WTC11 (cell line): ENCODE measurements around the gene BORCS8.

Experiments
- ATF2 ChIP-seq: sonication (generic); formaldehyde crosslinking; IDR thresholded peaks from 2 replicates; pipeline ENCODE4 v1.8.1; 2022; ENCODE audit warnings: low read depth, missing genetic modification reagents, borderline replicate concordance
- CTCF ChIP-seq: fragments of 200-600 bp; IDR thresholded peaks from 2 replicates; pipeline ENCODE4 v1.8.0; 2022; ENCODE audit warnings: antibody characterized with exemption
- HMGA2 ChIP-seq: fragments of 250-450 bp; sonication (Bioruptor Pico); IDR thresholded peaks from 2 replicates; pipeline ENCODE4 v1.4.0; 2021; ENCODE audit warnings: mild to moderate bottlenecking, moderate library complexity
- NR2C2 ChIP-seq: sonication (generic); formaldehyde crosslinking; IDR thresholded peaks from 2 replicates; pipeline ENCODE4 v1.8.0; 2022; ENCODE audit warnings: mild to moderate bottlenecking, missing genetic modification reagents
- SMAD3 ChIP-seq: sonication (generic); formaldehyde crosslinking; IDR thresholded peaks from 2 replicates; pipeline ENCODE4 v1.8.0; 2022; ENCODE audit warnings: missing genetic modification reagents, mild to moderate bottlenecking, borderline replicate concordance
- TCF7 ChIP-seq: sonication (generic); formaldehyde crosslinking; IDR thresholded peaks from 2 replicates; pipeline ENCODE4 v1.8.0; 2022; ENCODE audit warnings: mild to moderate bottlenecking, low read depth, missing genetic modification reagents, moderate library complexity
- TEAD1 ChIP-seq: sonication (generic); formaldehyde crosslinking; IDR thresholded peaks from 2 replicates; pipeline ENCODE4 v1.8.0; 2022; ENCODE audit warnings: mild to moderate bottlenecking, missing genetic modification reagents
- USF2 ChIP-seq: sonication (generic); formaldehyde crosslinking; IDR thresholded peaks from 2 replicates; pipeline ENCODE4 v1.8.1; 2023; ENCODE audit warnings: mild to moderate bottlenecking, missing genetic modification reagents, moderate library complexity
- ZNF671 ChIP-seq: fragments of 250-450 bp; sonication (Bioruptor Pico); IDR thresholded peaks from 2 replicates; pipeline ENCODE4 v1.8.0; 2021; ENCODE audit warnings: mild to moderate bottlenecking
- TF ChIP-seq, protein P1 (sequence below): sonication (generic); formaldehyde crosslinking; IDR thresholded peaks from 2 replicates; pipeline ENCODE4 v1.8.0; 2022; ENCODE audit warnings: mild to moderate bottlenecking, missing genetic modification reagents

GRCh38 chr19:19226663-19227062 is 34.7 kb upstream of the BORCS8 start:
- no peak for TF ChIP-seq NR2C2 (CRISPR knock-in tag)
- TF ChIP-seq, protein P1, sequence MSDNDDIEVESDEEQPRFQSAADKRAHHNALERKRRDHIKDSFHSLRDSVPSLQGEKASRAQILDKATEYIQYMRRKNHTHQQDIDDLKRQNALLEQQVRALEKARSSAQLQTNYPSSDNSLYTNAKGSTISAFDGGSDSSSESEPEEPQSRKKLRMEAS (CRISPR knock-in tag) = no peak
- TF ChIP-seq HMGA2 (CRISPR knock-in tag) = no peak
- no peak for TF ChIP-seq CTCF
- TF ChIP-seq TCF7 (CRISPR knock-in tag) = no peak
- no peak for TF ChIP-seq USF2 (CRISPR knock-in tag)
- no peak for TF ChIP-seq ZNF671 (CRISPR knock-in tag)
- TF ChIP-seq ATF2 (CRISPR knock-in tag) = no peak
- TF ChIP-seq TEAD1 (CRISPR knock-in tag) = no peak
- no peak for TF ChIP-seq SMAD3
